Femur (tissue), 1 donor: ENCODE results near the gene GDNF.

ENCODE experiments used
- DNase-seq: peaks from one replicate; pipeline ENCODE4 v3.0.0-alpha.2; 2017

GDNF gene

GRCh38 chr5:37774912-37775483 lies 64.8 kb downstream of the GDNF start:
- no peak for DNase-seq

DNA sequence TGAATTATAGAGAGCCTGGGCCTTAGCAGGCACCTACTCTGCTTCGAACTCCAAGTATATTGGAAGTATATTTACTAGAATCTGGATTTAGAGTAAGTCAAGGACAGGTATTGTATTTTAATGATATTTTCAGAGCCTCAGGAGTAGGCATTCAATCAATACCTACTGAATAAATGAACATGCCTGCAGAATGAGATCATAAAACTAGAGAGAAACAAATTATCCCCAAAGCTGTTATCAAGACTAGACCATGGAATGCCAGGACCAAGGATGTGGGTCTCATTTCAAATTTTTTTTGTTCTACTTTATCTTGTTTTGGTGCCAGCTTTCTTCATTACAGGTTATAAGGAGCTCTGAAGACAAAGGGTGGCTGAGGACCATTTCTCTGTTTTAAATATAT lies 66.0 kb downstream of the GDNF start:
- no peak for DNase-seq

DNA sequence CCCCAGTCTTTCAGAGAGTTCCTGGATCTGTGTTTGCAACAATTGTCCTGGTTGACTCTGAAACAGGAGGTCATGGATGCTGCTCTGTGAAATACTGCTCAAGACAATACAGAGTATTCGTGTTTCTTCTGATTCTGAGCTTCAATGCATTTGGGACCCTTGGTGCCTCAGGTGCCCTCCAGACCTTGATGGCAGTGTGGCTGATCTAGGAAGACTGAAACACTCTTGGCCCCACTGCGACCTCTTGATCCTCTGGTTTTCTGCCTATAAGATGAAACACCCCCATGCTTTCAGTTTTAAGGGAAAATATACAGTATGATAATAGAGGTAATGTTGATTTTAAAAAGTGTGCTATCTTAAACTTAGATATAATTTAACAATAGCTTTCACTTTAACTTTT lies 67.6 kb downstream of the GDNF start:
- DNase-seq: no peak

DNA sequence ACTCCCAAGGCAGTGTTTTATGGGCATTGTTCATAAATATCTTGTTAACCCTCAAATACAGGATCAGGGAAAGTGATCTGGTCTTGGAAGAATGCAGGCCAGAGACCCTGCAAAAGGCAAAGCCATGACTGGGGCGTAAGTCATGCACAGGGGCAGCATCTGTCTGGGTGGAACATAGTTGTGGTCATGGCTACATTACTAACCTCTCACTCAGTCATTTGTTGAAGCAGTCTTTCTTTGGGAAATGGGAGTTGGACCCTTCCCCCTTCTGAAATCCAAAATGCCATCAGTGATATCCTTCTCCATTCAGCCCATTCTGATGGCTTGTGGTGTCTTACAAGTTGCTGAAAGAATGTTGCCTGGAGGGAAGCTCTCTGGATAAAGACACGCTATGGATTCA lies 68.1 kb downstream of the GDNF start:
- DNase-seq: no peak

DNA sequence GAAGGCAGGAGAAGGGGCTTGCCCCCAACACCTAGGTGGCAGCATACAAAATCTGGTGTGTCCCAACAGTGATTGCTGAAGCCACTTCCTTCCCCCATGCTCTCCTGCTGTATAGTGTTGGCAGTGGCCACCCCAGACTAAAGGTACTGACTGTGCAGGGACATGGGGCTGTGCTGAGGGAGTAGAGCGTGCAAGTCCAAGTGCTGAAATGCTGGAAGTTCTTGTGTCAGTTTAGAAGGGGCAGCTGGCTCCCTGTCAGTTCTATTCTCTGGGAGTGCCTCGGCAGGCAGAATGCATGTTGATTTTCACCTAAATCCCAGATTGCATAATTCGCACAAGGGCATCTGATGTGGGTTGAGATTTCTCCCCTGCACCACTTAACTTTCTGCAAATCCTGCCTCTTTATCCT lies 68.6 kb downstream of the GDNF start:
- DNase-seq: no peak

DNA sequence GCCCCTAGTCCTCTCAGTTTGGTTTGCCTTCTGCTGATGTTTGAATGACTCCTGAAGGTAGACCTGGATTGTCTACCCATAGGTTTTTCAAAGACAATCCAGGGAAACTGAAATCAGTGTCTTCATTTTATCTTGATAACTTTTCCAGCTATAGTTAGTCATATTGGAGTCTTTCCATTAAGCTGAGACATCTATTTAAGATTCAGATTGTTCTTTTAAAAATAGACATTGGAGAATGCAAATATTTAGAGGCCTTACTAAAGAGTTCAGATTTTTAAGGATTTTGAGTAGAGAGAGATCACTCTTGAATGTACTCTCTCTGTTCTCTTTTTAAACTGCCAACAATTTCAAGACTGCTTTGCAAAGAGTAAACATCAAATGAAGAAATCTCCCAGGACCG lies 69.1 kb downstream of the GDNF start:
- no peak for DNase-seq

GRCh38 chr5:37769840-37770239 lies 70.0 kb downstream of the GDNF start:
- no peak for DNase-seq

- DNase-seq: no peak
These were observed 70.7 kb downstream of the GDNF start for GRCh38 chr5:37769108-37769507.

GRCh38 chr5:37768371-37768770 lies 71.5 kb downstream of the GDNF start:
- DNase-seq: no peak

GRCh38 chr5:37767961-37768360 lies 71.9 kb downstream of the GDNF start:
- no peak for DNase-seq

DNA sequence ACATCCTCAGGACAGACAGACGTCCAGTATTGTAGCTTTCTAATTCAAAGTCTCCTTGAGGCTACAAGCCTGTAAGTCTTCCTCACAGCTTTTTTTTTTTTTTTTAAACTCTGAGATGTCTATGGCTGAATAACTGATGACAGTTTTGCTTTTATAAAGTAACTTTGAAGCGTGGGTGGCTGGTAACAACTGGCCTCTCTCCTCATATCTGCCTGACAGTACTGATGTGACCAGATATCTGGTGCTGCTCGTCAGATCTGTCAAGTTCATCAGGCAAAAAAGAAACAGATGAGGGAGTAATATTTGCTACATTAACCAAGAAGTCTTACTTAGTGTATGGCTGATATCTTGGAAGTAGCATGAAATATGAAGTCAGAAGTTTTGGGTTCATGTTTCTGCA lies 72.6 kb downstream of the GDNF start:
- no peak for DNase-seq
